ENCODE measurements around the gene KIAA1549. TPM values are rescaled to one million over a fixed set of nuclear protein-coding genes. Genes with fewer than 3 reads are reported as not detected.

KIAA1549 gene
- total and polyA plus RNA-seq, 11 donors, result 0.91 to 4.8 (median 2.0) TPM

DNA sequence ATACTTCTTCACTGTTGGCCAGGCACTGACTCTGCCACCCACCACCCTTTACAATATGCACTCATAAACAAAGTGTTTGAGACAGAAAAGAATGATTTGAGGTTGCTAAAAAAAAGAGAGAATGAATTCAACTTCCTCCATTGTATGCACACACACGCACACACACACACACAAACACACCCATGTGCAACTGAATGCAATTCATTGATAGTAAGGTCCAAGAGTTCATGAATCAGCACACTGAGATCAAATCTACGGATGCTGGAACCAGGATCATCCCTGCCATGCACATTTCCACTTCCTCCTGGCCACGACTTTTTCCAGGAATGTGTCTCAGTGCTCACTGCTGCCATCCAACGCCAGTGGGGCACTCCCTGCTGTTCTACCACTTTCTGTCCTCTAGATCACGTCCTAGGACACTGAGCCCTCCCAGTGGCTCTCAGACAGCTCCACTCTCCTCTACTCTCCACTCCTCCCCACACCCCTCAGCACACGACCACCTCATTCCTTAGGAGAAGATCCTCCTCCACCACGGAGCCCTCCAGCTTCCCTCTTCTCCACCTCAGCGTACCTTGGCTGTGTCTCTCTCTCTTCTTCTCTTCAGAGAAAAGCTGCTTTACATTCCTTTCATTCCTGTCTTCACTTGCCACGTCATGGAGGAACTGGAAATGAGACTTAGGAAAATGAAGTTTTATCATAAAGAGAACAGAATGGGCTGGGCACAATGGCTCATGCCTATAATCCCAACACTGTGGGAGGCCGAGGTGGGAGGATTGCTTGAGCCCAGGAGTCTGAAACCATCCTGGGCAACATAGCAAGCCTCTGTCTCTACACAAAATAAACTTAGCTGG, 195.4 kb downstream of the KIAA1549 start:
- Histone ChIP-seq H3K27ac (no peak overlapping the region), H3K4me1 (no peaks in the 10 kb centered on the region), H3K27me3 (peaks cover 0 to 17% (median 0%) of the 10 kb centered on the region in 9 donors), H3K36me3 (no peaks in the 10 kb centered on the region), H3K9me3 (peaks cover 0 to 5% (median 0%) of the 10 kb centered on the region in 12 donors), H3K4me3 (no peak overlapping the region)
- 40 to 52% (median 45%) methylated on average over 10 of the region's 10 CpGs for WGBS, 4 donors
- ATAC-seq, result no peak
- no peak for DNase-seq
- TF ChIP-seq POLR2A (IDR thresholded peaks at IDR 0.05), result no peak
- TF ChIP-seq, protein P1, sequence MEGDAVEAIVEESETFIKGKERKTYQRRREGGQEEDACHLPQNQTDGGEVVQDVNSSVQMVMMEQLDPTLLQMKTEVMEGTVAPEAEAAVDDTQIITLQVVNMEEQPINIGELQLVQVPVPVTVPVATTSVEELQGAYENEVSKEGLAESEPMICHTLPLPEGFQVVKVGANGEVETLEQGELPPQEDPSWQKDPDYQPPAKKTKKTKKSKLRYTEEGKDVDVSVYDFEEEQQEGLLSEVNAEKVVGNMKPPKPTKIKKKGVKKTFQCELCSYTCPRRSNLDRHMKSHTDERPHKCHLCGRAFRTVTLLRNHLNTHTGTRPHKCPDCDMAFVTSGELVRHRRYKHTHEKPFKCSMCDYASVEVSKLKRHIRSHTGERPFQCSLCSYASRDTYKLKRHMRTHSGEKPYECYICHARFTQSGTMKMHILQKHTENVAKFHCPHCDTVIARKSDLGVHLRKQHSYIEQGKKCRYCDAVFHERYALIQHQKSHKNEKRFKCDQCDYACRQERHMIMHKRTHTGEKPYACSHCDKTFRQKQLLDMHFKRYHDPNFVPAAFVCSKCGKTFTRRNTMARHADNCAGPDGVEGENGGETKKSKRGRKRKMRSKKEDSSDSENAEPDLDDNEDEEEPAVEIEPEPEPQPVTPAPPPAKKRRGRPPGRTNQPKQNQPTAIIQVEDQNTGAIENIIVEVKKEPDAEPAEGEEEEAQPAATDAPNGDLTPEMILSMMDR (IDR thresholded peaks at IDR 0.05), result no peak
- intact Hi-C loops (cut with DNase I), result no loop called here

DNA sequence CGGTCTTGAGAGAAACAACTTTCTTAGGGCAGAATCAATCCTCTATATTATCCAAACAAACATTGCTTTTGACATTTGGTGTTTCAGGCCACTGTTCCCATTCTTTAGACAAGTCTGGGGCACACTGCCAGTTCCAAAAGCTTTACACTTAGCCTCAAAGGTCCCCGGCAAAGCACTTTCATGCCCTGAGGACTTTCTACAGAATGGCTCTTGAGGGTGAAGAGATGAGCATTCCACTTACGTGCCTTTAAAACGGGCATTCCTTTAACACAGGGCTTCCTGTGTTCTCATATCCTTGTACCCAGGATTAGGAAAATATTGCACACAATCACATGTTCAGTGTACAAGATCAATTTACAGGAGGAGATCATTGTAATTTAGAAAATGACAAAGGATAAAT, 196.5 kb downstream of the KIAA1549 start:
- no peak overlapping the region for H3K27ac ChIP-seq
- DNase-seq, result no peak
- intact Hi-C loops (cut with DNase I), result no loop called here
- H3K9me3 ChIP-seq, result peaks cover 0 to 5% (median 0%) of the 10 kb centered on the region in 12 donors
- no peak for TF ChIP-seq POLR2A (IDR thresholded peaks at IDR 0.05)
- TF ChIP-seq, protein P1 (IDR thresholded peaks at IDR 0.05), result no peak
- WGBS, 4 donors, result 41 to 63% (median 55%) methylated on average over 4 of the region's 4 CpGs
- no peaks in the 10 kb centered on the region for H3K36me3 ChIP-seq
- ATAC-seq, result no peak
- H3K4me1 ChIP-seq, result no peaks in the 10 kb centered on the region
- peaks cover 0 to 17% (median 0%) of the 10 kb centered on the region in 9 donors for H3K27me3 ChIP-seq
- no peak overlapping the region for H3K4me3 ChIP-seq

Other genes with a start within 250 kb of the KIAA1549 start
- gene TMEM213, start 183.4 kb downstream of the KIAA1549 start, total RNA-seq, result not detected
- not detected for gene TMEM213, start 183.4 kb downstream of the KIAA1549 start, polyA plus RNA-seq
- not detected for gene ATP6V0A4, start 183.2 kb downstream of the KIAA1549 start, total RNA-seq
- gene ATP6V0A4, start 183.2 kb downstream of the KIAA1549 start, polyA plus RNA-seq, result not detected
- gene ZC3HAV1L, start 54.7 kb upstream of the KIAA1549 start, total RNA-seq, result 1 to 10 TPM; 1.7 to 6.2 (median 3.7) TPM
- gene ZC3HAV1L, start 54.7 kb upstream of the KIAA1549 start, polyA plus RNA-seq, result under 1 TPM; 0.46 to 0.80 TPM
- gene ZC3HAV1, start 128.3 kb upstream of the KIAA1549 start, total RNA-seq, result 10 to 100 TPM in 4 of 9 donors, 1 to 10 TPM in 5; 5.2 to 31.9 (median 8.4) TPM
- gene ZC3HAV1, start 128.3 kb upstream of the KIAA1549 start, polyA plus RNA-seq, result 1 to 10 TPM; 2.8 to 3.9 TPM
- gene UBN2, start 249.8 kb upstream of the KIAA1549 start, total RNA-seq, result 10 to 100 TPM in 8 of 9 donors, 1 to 10 TPM in 1; 7.9 to 26.9 (median 16.7) TPM
- 1 to 10 TPM; 3.3 to 3.4 TPM for gene UBN2, start 249.8 kb upstream of the KIAA1549 start, polyA plus RNA-seq